ENCODE data around the gene WDFY4. TPM values are rescaled to one million over a fixed set of nuclear protein-coding genes. Genes with fewer than 3 reads are reported as not detected.
A peak's percentile ranks its signal among the peaks of the same experiment; 100 is the strongest.

The WDFY4 gene
- total RNA-seq, 1 donor from 2014 or later, result 6.4 TPM

GRCh38 chr10:48796713-48797245, 112.1 kb downstream of the WDFY4 start:
- no peak overlapping the region for H3K27ac ChIP-seq
- DNase-seq (ENCODE audit: extremely low spot score in 2 of 2), result peak in 1 of 2 donors; percentile 52
- H3K4me3 ChIP-seq, result no peak overlapping the region
- peaks cover 11% of the 10 kb centered on the region for H3K4me1 ChIP-seq
- TF ChIP-seq POLR2A (IDR thresholded peaks at IDR 0.05) (no peak), POLR2AphosphoS5 (IDR thresholded peaks at IDR 0.05; ENCODE audit: insufficient read depth in 1 of 2, low read depth in 1 of 2) (no peak)
- no peaks in the 10 kb centered on the region for H3K36me3 ChIP-seq
- intact Hi-C loops (cut with DNase I), result no loop called here
- H3K9me3 ChIP-seq, result no peaks in the 10 kb centered on the region
- H3K27me3 ChIP-seq, result no peaks in the 10 kb centered on the region

- no peak for TF ChIP-seq POLR2AphosphoS5 (IDR thresholded peaks at IDR 0.05; ENCODE audit: insufficient read depth in 1 of 2, low read depth in 1 of 2)
- no peak for TF ChIP-seq POLR2A (IDR thresholded peaks at IDR 0.05)
- no peak for TF ChIP-seq CTCF (IDR thresholded peaks at IDR 0.05)
- intact Hi-C loops (cut with DNase I), result no loop called here
These were observed 113.2 kb downstream of the WDFY4 start for GRCh38 chr10:48797830-48798229.

GRCh38 chr10:48798481-48799254, 114.0 kb downstream of the WDFY4 start:
- intact Hi-C loops (cut with DNase I), result no loop called here
- TF ChIP-seq POLR2AphosphoS5 (IDR thresholded peaks at IDR 0.05; ENCODE audit: insufficient read depth in 1 of 2, low read depth in 1 of 2) (no peak), CTCF (IDR thresholded peaks at IDR 0.05) (no peak), POLR2A (IDR thresholded peaks at IDR 0.05) (no peak)
- DNase-seq (ENCODE audit: extremely low spot score in 2 of 2), result peak in 1 of 2 donors; percentile 58

More at GRCh38 chr10:48797830-48798229, 113.2 kb downstream of the WDFY4 start:
- no peaks in the 10 kb centered on the region for H3K9me3 ChIP-seq
- no peaks in the 10 kb centered on the region for H3K36me3 ChIP-seq
- H3K4me1 ChIP-seq, result peaks cover under 1% of the 10 kb centered on the region
- H3K27me3 ChIP-seq, result no peaks in the 10 kb centered on the region
- no peak overlapping the region for H3K4me3 ChIP-seq
- no peak overlapping the region for H3K27ac ChIP-seq
- no peak for DNase-seq (ENCODE audit: extremely low spot score in 2 of 2)

GRCh38 chr10:48799341-48800006, 114.8 kb downstream of the WDFY4 start:
- no peaks in the 10 kb centered on the region for H3K36me3 ChIP-seq
- H3K9me3 ChIP-seq, result no peaks in the 10 kb centered on the region
- H3K27ac ChIP-seq, result peak overlapping the region; percentile 34
- intact Hi-C loops (cut with DNase I), result no loop called here
- DNase-seq (ENCODE audit: extremely low spot score in 2 of 2), result peak in 1 of 2 donors; percentile 47
- H3K27me3 ChIP-seq, result no peaks in the 10 kb centered on the region
- TF ChIP-seq CTCF (IDR thresholded peaks at IDR 0.05) (no peak), POLR2AphosphoS5 (IDR thresholded peaks at IDR 0.05; ENCODE audit: insufficient read depth in 1 of 2, low read depth in 1 of 2) (no peak), POLR2A (IDR thresholded peaks at IDR 0.05) (no peak)
- no peak overlapping the region for H3K4me3 ChIP-seq
- H3K4me1 ChIP-seq, result no peaks in the 10 kb centered on the region

More at GRCh38 chr10:48798481-48799254, 114.0 kb downstream of the WDFY4 start:
- Histone ChIP-seq H3K36me3 (no peaks in the 10 kb centered on the region), H3K4me3 (no peak overlapping the region), H3K9me3 (no peaks in the 10 kb centered on the region), H3K4me1 (no peaks in the 10 kb centered on the region), H3K27me3 (no peaks in the 10 kb centered on the region), H3K27ac (peak overlapping the region; percentile 34)

- no peaks in the 10 kb centered on the region for H3K27me3 ChIP-seq
- no peak overlapping the region for H3K4me3 ChIP-seq
- TF ChIP-seq POLR2AphosphoS5 (IDR thresholded peaks at IDR 0.05; ENCODE audit: insufficient read depth in 1 of 2, low read depth in 1 of 2) (no peak), POLR2A (IDR thresholded peaks at IDR 0.05) (no peak), CTCF (IDR thresholded peaks at IDR 0.05) (no peak)
- H3K9me3 ChIP-seq, result no peaks in the 10 kb centered on the region
- DNase-seq (ENCODE audit: extremely low spot score in 2 of 2), result peak in 1 of 2 donors; percentile 67
- intact Hi-C loops (cut with DNase I), result no loop called here
- H3K36me3 ChIP-seq, result no peaks in the 10 kb centered on the region
- no peak overlapping the region for H3K27ac ChIP-seq
- no peaks in the 10 kb centered on the region for H3K4me1 ChIP-seq
These were observed 115.5 kb downstream of the WDFY4 start for GRCh38 chr10:48800007-48800675.
